NCI-H2171 (cell line): ENCODE measurements around the gene KRT36.

ENCODE experiments used
- DNase-seq: peaks from one replicate; lab custom pipeline; 2025; lab: John Stamatoyannopoulos, UW

The KRT36 gene

GRCh38 chr17:41476866-41477815 lies 12.6 kb downstream of the KRT36 start:
- DNase-seq: no peak

GRCh38 chr17:41475421-41475820 lies 14.3 kb downstream of the KRT36 start:
- DNase-seq: no peak

- no peak for DNase-seq
Measured at GRCh38 chr17:41474863-41475262, 14.8 kb downstream of the KRT36 start.

- DNase-seq: no peak
Measured at GRCh38 chr17:41468346-41468745, 21.4 kb downstream of the KRT36 start.

DNA sequence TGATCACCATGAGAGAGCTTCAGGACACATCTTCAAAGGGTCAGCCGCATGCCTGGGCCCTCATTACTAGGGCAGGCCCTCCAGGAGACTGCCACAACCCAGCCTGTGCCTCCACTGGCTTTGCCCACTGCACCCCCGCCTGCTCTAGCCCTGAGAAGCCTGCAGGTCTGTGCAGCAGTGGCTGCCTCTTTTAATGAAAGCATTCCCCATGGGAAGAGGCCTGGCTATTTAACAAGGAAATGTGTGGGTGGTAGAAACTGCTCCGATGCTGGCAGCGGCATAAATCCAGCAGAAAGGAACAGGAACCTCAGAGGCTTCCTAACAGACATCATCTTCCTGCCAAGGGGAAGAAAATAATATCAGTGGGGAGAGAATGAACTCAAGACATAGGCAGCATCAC lies 22.1 kb downstream of the KRT36 start:
- no peak for DNase-seq

GRCh38 chr17:41466988-41467387 lies 22.7 kb downstream of the KRT36 start, which contains the start of gene KRT32:
Gene KRT32 (minus strand): TSS chr17:41467386. CDS start chr17:41467325, 61 bp downstream.
- no peak for DNase-seq

- DNase-seq: no peak
Measured at GRCh38 chr17:41464682-41465081, 25.0 kb downstream of the KRT36 start.

DNA sequence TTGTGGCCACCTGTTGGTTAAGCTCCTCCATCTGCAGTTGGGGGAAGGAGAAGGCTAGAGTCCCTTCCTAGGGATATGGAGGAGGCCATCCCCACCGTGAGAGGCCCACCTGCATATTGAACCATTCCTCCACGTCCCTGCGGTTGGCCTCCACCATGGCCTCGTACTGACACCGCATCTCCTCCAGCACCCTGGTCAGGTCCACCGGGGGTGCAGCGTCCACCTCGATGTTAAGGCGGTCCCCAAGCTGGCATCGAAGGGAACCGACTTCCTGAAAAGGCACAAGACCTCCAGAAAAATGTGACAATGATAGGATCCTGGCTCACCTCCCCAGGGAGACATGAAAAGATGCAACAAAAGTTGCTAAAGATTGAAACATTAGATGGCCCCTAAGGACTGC lies 25.5 kb downstream of the KRT36 start:
- DNase-seq: no peak

- DNase-seq: no peak
Measured at GRCh38 chr17:41463746-41464145, 26.0 kb downstream of the KRT36 start.

DNA sequence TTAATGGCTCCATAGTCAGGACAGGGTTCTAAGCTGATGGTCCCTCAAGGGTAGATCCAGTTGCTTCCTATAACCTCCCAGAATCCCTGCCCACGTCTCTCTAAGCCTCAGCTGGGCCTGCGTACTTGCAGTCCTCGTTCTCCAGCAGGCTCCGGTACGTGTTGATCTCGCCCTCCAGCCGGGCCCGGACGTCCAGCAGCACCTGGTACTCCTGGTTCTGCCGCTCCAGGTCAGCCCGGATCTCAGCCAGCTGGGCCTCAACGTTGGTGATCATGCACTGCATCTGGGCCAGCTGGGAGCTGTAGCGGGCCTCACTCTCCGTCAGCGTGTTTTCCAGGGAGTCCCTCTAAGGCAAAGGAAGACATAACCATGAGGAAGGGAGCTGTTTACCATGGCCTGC lies 27.0 kb downstream of the KRT36 start:
- DNase-seq: no peak

DNA sequence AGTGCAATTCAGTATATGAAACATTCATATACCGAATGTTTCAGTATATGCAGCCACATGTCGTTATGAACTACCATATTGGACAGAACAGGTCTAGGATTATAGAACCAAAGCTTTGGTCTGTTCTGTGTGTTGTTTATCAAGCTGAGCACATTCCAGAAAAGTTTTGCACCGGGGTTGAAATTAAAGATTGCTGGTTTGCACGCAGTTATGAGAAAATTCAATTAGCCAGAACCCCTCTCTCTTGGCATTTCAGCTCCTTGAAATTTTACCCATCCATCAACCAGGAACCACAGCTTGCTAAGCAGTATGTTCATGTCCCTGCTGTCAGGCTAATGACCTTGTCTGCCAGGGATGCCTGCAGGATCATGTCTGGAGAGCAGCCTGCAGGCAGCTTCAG lies 32.0 kb downstream of the KRT36 start:
- no peak for DNase-seq

DNA sequence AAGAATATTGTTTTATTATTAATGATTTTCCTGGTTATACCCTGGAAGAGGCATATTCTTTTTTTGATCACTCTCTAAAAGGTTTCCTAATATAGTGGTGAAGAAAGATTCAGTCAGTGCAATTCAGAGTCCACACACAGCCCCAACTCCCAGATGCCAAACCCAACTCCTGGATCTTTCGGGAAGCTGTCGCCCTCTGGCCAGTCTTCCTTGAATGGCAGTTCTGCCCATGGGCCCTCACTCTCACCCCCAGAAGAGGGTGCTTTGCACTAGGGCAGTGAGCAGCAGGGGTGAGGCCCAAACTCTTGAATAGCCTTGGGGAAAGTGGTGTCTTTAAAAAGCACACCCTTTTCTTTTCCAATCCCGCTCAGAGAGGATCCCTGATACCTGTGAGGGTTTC lies 33.5 kb downstream of the KRT36 start:
- no peak for DNase-seq

GRCh38 chr17:41455236-41455635 lies 34.5 kb downstream of the KRT36 start:
- DNase-seq: no peak

DNA sequence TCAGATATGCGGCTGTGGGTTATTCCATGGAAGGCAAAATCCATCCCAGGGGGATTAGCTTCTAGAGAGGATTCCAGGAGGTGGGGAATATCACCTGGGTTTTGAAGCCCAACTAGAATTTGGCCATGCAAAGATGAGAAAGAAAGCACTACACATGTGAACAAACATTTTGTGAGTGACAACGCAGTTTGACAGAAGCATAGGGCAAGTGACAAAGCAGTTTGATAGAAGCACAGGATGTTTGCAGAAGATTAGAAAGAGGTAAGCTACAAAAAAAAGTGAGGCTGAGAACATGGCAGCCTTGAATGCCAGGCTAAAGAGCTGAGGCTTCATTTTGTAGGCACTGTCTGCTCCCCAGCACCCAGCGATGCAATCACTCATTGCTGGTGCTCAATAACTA lies 36.6 kb downstream of the KRT36 start:
- no peak for DNase-seq

GRCh38 chr17:41452281-41452680 lies 37.4 kb downstream of the KRT36 start:
- DNase-seq: no peak

- DNase-seq: no peak
Measured at GRCh38 chr17:41451154-41451728, 38.5 kb downstream of the KRT36 start.

DNA sequence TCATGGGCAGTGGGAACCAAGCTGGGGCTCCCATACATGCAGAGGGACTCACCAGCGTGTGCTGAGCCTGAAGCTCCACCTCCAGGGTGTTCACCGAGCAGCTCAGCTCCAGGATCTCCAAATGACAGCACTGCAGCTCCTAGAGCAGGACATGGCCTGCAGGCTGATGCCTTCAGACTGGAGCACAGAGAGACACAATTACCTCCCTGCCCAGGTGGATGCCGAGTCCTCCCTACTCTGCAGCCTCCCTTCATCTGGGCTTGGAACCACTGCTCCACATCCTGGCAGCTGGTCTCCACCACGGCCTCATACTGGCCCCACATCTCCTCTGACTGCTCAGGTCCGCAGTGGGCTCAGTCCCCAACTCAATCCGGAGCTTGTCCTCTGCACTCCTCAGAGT lies 40.7 kb downstream of the KRT36 start:
- DNase-seq: no peak

- no peak for DNase-seq
Measured at GRCh38 chr17:41448506-41448905, 41.2 kb downstream of the KRT36 start.

- DNase-seq: no peak
Measured at GRCh38 chr17:41446806-41447205, 42.9 kb downstream of the KRT36 start.

- DNase-seq: no peak
Measured at GRCh38 chr17:41444640-41445039, 45.1 kb downstream of the KRT36 start.

DNA sequence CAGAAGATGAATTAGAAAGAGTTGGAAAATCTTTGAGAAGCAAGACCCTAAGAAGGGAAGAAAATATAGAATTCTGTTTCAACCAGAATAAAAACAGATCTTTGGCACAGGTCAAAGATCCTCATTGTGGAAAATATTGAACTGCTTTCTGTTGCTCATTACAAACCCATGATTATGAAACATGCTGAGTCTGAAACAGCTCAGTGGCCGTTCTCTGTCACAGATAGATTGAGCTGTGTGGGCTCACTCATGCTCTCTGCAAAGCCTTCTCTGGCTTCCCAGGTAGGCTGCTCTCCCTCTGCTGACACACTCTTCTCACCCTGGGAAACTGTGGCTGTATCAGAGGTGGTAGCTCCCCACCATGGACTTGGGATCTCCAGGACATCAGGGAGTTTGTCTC lies 45.5 kb downstream of the KRT36 start:
- DNase-seq: no peak

- no peak for DNase-seq
Measured at GRCh38 chr17:41442739-41443138, 47.0 kb downstream of the KRT36 start.

DNA sequence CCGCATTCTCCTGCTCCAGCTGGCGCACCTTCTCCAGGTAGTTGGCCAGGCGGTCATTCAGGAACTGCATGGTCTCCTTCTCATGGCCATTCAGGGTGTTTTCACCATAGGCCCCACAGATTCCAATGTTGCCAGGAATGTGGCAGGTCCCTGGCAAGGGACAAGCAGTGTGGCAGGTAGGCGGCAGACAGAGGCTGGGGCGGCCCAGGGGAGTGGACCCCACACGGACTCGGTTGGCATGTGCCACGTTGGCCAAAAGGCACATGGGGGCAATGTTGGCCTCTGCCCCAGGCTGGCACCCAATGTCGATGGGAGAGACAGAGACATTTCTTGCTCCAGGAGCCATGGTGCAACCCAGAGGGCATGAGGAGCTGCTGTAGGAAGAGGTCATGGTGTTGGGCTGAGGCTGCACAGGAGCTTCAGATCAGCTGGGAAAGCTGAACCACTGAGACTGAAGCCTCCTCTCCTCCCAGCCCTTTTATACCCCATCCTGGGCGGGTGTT lies 49.1 kb downstream of the KRT36 start, which contains the start of gene KRT38:
Gene KRT38, minus strand, starts transcription at position 453 of the 503 bp plus-strand sequence. Its CDS starts 62 bp downstream, at position 391.
- no peak for DNase-seq
